H9 (cell line): ENCODE measurements around the gene TCEA2. TPM values are rescaled to one million over a fixed set of nuclear protein-coding genes. Genes with fewer than 3 reads are reported as not detected.

Source experiments
- DNase-seq: peaks from one replicate; pipeline ENCODE4 v3.0.0-alpha.2; 2017
- H2AFZ ChIP-seq: one replicate; pipeline ENCODE4 v1.6.1; 2013; ENCODE audit warnings: mild to moderate bottlenecking, low read length, control low read depth, moderate library complexity
- H2AK5ac ChIP-seq: 2 replicates; pipeline ENCODE4 v1.6.1; 2013; ENCODE audit warnings: low read length, control low read depth, mixed read lengths; ENCODE audit not compliant: insufficient read length
- H2BK120ac ChIP-seq: one replicate; pipeline ENCODE4 v1.6.1; 2013; ENCODE audit warnings: low read depth, mild to moderate bottlenecking, low read length, control low read depth, inconsistent platforms; ENCODE audit not compliant: poor library complexity, severe bottlenecking
- H2BK12ac ChIP-seq: 2 replicates; pipeline ENCODE4 v1.6.1; 2013; ENCODE audit warnings: low read length, control low read depth, mixed read lengths, low read depth; ENCODE audit not compliant: insufficient read length
- H2BK15ac ChIP-seq: 2 replicates; pipeline ENCODE4 v1.6.1; 2013; ENCODE audit warnings: low read depth, low read length, control low read depth
- H2BK20ac ChIP-seq: one replicate; pipeline ENCODE4 v1.6.1; 2013; ENCODE audit warnings: low read depth, mild to moderate bottlenecking, low read length, control low read depth, inconsistent platforms; ENCODE audit not compliant: poor library complexity, severe bottlenecking
- H2BK5ac ChIP-seq: 2 replicates; pipeline ENCODE4 v1.6.1; 2013; ENCODE audit warnings: low read length, control low read depth, mixed read lengths; ENCODE audit not compliant: insufficient read length
- H3K14ac ChIP-seq: 2 replicates; pipeline ENCODE4 v1.6.1; 2013; ENCODE audit warnings: low read length, control low read depth; ENCODE audit not compliant: insufficient read depth
- H3K18ac ChIP-seq: 2 replicates; pipeline ENCODE4 v1.6.1; 2013; ENCODE audit warnings: low read depth, mild to moderate bottlenecking, mixed read lengths, low read length, control low read depth; ENCODE audit not compliant: insufficient read length
- H3K23ac ChIP-seq: 2 replicates; pipeline ENCODE4 v1.6.1; 2013; ENCODE audit warnings: low read length, control low read depth, mixed read lengths, low read depth; ENCODE audit not compliant: insufficient read length
- H3K23me2 ChIP-seq: 2 replicates; pipeline ENCODE4 v1.6.1; 2013; ENCODE audit warnings: low read depth, mild to moderate bottlenecking, mixed read lengths, low read length, control low read depth; ENCODE audit not compliant: insufficient read length, poor library complexity, severe bottlenecking
- H3K27ac ChIP-seq: 2 replicates; pipeline ENCODE4 v1.5.1; 2013; ENCODE audit warnings: low read length, control low read depth, mixed read lengths, low read depth; ENCODE audit not compliant: insufficient read length
- H3K27me3 ChIP-seq: 2 replicates; pipeline ENCODE4 v1.6.1; 2013; ENCODE audit warnings: low read length, control low read depth, inconsistent platforms; ENCODE audit not compliant: insufficient read depth
- H3K4ac ChIP-seq: 2 replicates; pipeline ENCODE4 v1.6.1; 2013; ENCODE audit warnings: low read depth, mild to moderate bottlenecking, control low read depth, inconsistent platforms, low read length, moderate library complexity
- H3K4me1 ChIP-seq: 2 replicates; pipeline ENCODE4 v1.6.1; 2013; ENCODE audit warnings: low read length, control low read depth, inconsistent platforms; ENCODE audit not compliant: insufficient read depth
- H3K4me2 ChIP-seq: 2 replicates; pipeline ENCODE4 v1.6.1; 2013; ENCODE audit warnings: low read length, control low read depth, mixed read lengths; ENCODE audit not compliant: insufficient read length, insufficient read depth
- H3K56ac ChIP-seq: 2 replicates; pipeline ENCODE4 v1.6.1; 2013; ENCODE audit warnings: low read depth, mild to moderate bottlenecking, mixed read lengths, low read length, control low read depth; ENCODE audit not compliant: insufficient read length
- H3K79me1 ChIP-seq: 2 replicates; pipeline ENCODE4 v1.6.1; 2013; ENCODE audit warnings: low read depth, mild to moderate bottlenecking, moderate library complexity, low read length, control low read depth, inconsistent platforms; ENCODE audit not compliant: insufficient read depth, poor library complexity, severe bottlenecking
- H3K79me2 ChIP-seq: 2 replicates; pipeline ENCODE4 v1.6.1; 2013; ENCODE audit warnings: low read length, control low read depth, inconsistent platforms; ENCODE audit not compliant: insufficient read depth
- H3K9ac ChIP-seq: 2 replicates; pipeline ENCODE4 v1.6.1; 2013; ENCODE audit warnings: low read length, control low read depth, mixed read lengths; ENCODE audit not compliant: insufficient read length; ENCODE audit errors: extremely low read depth
- H3K9me3 ChIP-seq: one replicate; pipeline ENCODE4 v1.6.1; 2013; ENCODE audit warnings: low read depth, low read length, inconsistent platforms; ENCODE audit not compliant: control insufficient read depth
- H3T11ph ChIP-seq: one replicate; pipeline ENCODE4 v1.6.1; 2013; ENCODE audit warnings: mild to moderate bottlenecking, low read length, control low read depth, inconsistent platforms
- H4K20me1 ChIP-seq: one replicate; pipeline ENCODE4 v1.6.1; 2013; ENCODE audit not compliant: control insufficient read depth, insufficient read length, insufficient read depth
- H4K5ac ChIP-seq: 2 replicates; pipeline ENCODE4 v1.6.1; 2013; ENCODE audit warnings: low read depth, mild to moderate bottlenecking, mixed read lengths, low read length, control low read depth; ENCODE audit not compliant: insufficient read length
- H4K8ac ChIP-seq: replicated peaks from 2 replicates; pipeline ENCODE4 v1.6.1; 2013; ENCODE audit warnings: low read length, control low read depth, mixed read lengths, low read depth; ENCODE audit not compliant: insufficient read length
- H4K91ac ChIP-seq: 2 replicates; pipeline ENCODE4 v1.6.1; 2013; ENCODE audit warnings: low read depth, mild to moderate bottlenecking, moderate library complexity, mixed read lengths, low read length, control low read depth; ENCODE audit not compliant: insufficient read length
- H3K27ac Mint-ChIP-seq, 3 experiments: 2 replicates in 2 of 3; 3 replicates in 1 of 3; pipeline ENCODE4 v1.8.0; 2020 to 2021; ENCODE audit warnings: mixed read lengths in 3 of 3, mild to moderate bottlenecking in 1 of 3, moderate library complexity in 1 of 3
- H3K27me3 Mint-ChIP-seq: 2 replicates; pipeline ENCODE4 v1.8.0; 2021; ENCODE audit warnings: low read depth, mild to moderate bottlenecking, moderate library complexity, mixed read lengths
- H3K36me3 Mint-ChIP-seq, 3 experiments: 2 replicates in 2 of 3; 3 replicates in 1 of 3; pipeline ENCODE4 v1.8.0; 2020 to 2021; ENCODE audit warnings: low read depth in 3 of 3, mixed read lengths in 3 of 3; ENCODE audit not compliant: insufficient read depth in 1 of 3
- H3K4me1 Mint-ChIP-seq, 2 experiments: 2 replicates each; pipeline ENCODE4 v1.8.0; 2020; ENCODE audit warnings: mixed read lengths in 2 of 2
- H3K4me3 Mint-ChIP-seq, 2 experiments: 2 replicates in 1 of 2; 3 replicates in 1 of 2; pipeline ENCODE4 v1.8.0; 2020 to 2021; ENCODE audit warnings: mild to moderate bottlenecking in 2 of 2, mixed read lengths in 2 of 2, moderate library complexity in 1 of 2
- H3K9me3 Mint-ChIP-seq, 2 experiments: 2 replicates in 1 of 2; 3 replicates in 1 of 2; pipeline ENCODE4 v1.8.0; 2020; ENCODE audit warnings: mild to moderate bottlenecking in 2 of 2, mixed read lengths in 2 of 2, moderate library complexity in 1 of 2
- WGBS: extraction: QIAGEN DNeasy Blood & Tissue Kit; methylation state at CpG from one replicate; pipeline ENCODE4 v1.1.7; 2013; ENCODE audit warnings: missing lambda C conversion rate, low lambda C conversion rate, mixed read lengths; ENCODE audit not compliant: insufficient read length; ENCODE audit errors: extremely low coverage; 5-methylcytosine and 5-hydroxymethylcytosine counted together
- total RNA-seq: library from RNA; stranded (reverse); gene quantifications from 2 replicates; pipeline ENCODE4 v1.2.1, GENCODE V29; 2021
- TF ChIP-seq, protein P1 (sequence below): fragments of 200-600 bp; sonication (generic); conservative IDR thresholded peaks from 3 replicates; pipeline ENCODE4 v1.8.0; 2021; ENCODE audit warnings: antibody characterized with exemption, mild to moderate bottlenecking

TCEA2 gene
- total RNA-seq, 1 experiment from 2014 or later: 51.7 TPM

GRCh38 chr20:64052987-64053840 lies 9.8 kb upstream of the TCEA2 start:
- Histone ChIP-seq H2BK120ac (no peak overlapping the region), H3K56ac (no peak overlapping the region), H2BK20ac (no peak overlapping the region), H3K9me3 (no peaks in the 10 kb centered on the region), H4K91ac (no peak overlapping the region), H3K79me1 (no peaks in the 10 kb centered on the region), H2BK5ac (no peak overlapping the region), H3K4me1 (no peaks in the 10 kb centered on the region), H3T11ph (no peak overlapping the region), H3K4me2 (no peak overlapping the region), H3K4ac (no peak overlapping the region), H3K27me3 (peaks cover 6% of the 10 kb centered on the region; the same call in 1 of the 2 replicates), H3K23ac (no peak overlapping the region), H3K79me2 (no peaks in the 10 kb centered on the region), H3K14ac (no peak overlapping the region), H2BK15ac (no peak overlapping the region), H2BK12ac (no peak overlapping the region), H3K23me2 (no peaks in the 10 kb centered on the region), H2AFZ (no peak overlapping the region), H4K8ac (no peak overlapping the region), H3K27ac (no peak overlapping the region), H3K18ac (no peak overlapping the region), H3K9ac (no peak overlapping the region), H2AK5ac (no peak overlapping the region), H4K5ac (no peak overlapping the region), H4K20me1 (no peaks in the 10 kb centered on the region)
- peaks cover 21 to 29% of the 10 kb centered on the region in 2 experiments for H3K4me1 Mint-ChIP-seq
- no peak overlapping the region; a peak in 2 of 5 replicates for H3K4me3 Mint-ChIP-seq
- H3K27ac Mint-ChIP-seq: peak overlapping the region in 2 of 3 experiments; percentile 3 to 39; a peak in 2 of 7 replicates
- no peaks in the 10 kb centered on the region; a peak in 1 of 5 replicates for H3K9me3 Mint-ChIP-seq
- H3K36me3 Mint-ChIP-seq: no peaks in the 10 kb centered on the region; a peak in 1 of 7 replicates
- H3K27me3 Mint-ChIP-seq: peaks cover 37% of the 10 kb centered on the region
- DNase-seq: no peak
- TF ChIP-seq, protein P1, sequence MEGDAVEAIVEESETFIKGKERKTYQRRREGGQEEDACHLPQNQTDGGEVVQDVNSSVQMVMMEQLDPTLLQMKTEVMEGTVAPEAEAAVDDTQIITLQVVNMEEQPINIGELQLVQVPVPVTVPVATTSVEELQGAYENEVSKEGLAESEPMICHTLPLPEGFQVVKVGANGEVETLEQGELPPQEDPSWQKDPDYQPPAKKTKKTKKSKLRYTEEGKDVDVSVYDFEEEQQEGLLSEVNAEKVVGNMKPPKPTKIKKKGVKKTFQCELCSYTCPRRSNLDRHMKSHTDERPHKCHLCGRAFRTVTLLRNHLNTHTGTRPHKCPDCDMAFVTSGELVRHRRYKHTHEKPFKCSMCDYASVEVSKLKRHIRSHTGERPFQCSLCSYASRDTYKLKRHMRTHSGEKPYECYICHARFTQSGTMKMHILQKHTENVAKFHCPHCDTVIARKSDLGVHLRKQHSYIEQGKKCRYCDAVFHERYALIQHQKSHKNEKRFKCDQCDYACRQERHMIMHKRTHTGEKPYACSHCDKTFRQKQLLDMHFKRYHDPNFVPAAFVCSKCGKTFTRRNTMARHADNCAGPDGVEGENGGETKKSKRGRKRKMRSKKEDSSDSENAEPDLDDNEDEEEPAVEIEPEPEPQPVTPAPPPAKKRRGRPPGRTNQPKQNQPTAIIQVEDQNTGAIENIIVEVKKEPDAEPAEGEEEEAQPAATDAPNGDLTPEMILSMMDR: no peak
- WGBS: no CpG with 5 or more reads among the region's 33 CpGs
